GM10266 (cell line): ENCODE measurements around the gene HERC4.

Experiments used
- DNase-seq: peaks from one replicate; pipeline ENCODE4 v3.0.0; 2012; ENCODE audit errors: extremely low spot score
- TF ChIP-seq, protein P1 (sequence below): IDR thresholded peaks from 2 replicates; pipeline ENCODE4 v1.5.1; 2012; ENCODE audit warnings: mild to moderate bottlenecking, low read depth; ENCODE audit not compliant: control insufficient read depth, insufficient read depth; ENCODE audit errors: missing control alignments

Gene HERC4

DNA sequence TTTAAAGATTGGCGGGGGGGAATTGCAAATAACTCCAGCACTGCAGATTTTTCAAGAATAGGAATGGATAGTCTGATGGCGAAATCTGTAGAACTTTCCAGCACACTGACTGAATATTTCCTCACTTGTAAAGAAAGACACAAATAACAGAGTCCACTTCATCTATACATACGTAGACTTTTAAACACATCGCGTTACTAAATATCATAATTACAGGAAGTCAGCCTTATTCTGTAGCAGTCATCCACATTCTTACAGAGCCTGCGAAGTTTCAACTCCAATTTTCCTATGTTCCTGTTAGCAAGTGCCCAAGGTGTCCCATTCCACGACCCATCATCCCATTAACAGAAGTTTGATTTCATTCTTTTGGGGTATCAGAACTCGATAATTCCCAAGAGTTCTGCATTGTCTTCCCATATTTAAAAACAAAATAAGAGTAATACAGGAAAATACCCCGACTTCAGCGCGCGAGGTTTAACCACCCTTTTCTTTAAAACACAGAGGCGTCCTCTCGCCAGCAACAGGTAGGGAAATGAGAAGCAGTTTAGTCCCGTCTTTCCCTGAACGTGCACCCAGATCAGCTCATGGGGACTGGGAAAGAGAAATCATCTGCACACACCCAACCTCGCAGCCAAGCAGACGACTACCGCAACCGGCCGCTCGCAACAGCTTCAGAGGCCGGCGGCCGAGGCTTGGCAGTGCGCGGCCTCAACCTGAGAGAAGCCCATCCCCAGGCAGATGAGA is 880 bp downstream of the HERC4 start:
- DNase-seq: no peak
- TF ChIP-seq, protein P1, sequence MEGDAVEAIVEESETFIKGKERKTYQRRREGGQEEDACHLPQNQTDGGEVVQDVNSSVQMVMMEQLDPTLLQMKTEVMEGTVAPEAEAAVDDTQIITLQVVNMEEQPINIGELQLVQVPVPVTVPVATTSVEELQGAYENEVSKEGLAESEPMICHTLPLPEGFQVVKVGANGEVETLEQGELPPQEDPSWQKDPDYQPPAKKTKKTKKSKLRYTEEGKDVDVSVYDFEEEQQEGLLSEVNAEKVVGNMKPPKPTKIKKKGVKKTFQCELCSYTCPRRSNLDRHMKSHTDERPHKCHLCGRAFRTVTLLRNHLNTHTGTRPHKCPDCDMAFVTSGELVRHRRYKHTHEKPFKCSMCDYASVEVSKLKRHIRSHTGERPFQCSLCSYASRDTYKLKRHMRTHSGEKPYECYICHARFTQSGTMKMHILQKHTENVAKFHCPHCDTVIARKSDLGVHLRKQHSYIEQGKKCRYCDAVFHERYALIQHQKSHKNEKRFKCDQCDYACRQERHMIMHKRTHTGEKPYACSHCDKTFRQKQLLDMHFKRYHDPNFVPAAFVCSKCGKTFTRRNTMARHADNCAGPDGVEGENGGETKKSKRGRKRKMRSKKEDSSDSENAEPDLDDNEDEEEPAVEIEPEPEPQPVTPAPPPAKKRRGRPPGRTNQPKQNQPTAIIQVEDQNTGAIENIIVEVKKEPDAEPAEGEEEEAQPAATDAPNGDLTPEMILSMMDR: no peak

DNA sequence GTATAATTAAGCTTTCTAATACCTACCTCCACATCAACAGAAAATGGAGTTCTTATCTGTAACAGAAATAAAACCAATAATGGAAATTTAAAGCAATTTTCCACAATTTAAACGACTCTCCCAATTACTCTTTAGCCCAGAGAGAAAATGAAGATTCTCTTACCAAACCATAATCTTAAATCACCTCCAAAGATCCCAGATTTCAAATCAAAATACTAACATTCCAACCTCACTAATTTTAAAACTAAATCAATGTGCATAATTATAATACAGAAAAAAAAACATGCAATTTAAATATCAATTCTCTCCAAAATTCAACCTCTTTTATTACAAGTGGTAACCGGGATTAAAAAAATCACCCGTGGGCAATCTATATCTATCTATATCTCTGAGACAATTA is 1.5 kb downstream of the HERC4 start:
- TF ChIP-seq, protein P1: no peak

DNA sequence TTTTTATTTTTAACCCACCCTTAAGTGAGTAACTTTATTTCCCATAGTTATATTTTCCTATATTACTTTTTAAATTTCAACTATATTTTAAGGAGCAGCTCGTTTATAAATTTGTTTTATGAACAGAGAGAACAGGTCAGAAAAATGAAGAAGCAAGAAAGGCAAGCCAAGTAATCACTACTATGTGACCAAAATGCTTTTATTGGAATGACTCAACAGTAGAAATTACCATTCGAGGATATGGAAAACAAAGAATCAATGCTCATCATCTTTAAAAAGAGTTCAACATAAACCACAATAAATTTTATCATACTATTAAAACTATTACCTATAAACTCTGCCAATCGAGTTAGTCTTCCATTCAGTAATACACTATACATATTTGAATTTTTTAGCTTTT is 7.6 kb downstream of the HERC4 start:
- no peak for DNase-seq
- TF ChIP-seq, protein P1: no peak

More for the DNA sequence above, 1.5 kb downstream of the HERC4 start:
- no peak for DNase-seq

DNA sequence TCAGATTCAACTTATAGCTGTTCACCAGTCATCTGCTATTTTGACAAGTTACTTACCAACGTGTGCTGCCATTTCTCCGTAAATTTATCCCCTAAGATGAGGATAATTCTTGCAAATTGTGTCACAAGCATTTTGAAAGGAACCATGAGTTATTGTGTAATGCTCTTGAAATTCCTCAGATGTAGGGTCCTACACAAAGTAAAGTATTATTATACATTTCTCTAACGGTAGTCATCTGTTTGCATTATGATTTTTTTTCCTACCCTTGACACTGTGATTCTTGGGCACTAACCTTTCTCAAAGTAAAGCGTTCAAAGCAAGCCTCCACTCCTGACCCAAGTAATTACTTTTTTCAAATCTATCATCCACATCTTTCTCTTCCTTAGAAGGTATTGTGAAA is 8.1 kb downstream of the HERC4 start:
- TF ChIP-seq, protein P1: no peak
- no peak for DNase-seq

DNA sequence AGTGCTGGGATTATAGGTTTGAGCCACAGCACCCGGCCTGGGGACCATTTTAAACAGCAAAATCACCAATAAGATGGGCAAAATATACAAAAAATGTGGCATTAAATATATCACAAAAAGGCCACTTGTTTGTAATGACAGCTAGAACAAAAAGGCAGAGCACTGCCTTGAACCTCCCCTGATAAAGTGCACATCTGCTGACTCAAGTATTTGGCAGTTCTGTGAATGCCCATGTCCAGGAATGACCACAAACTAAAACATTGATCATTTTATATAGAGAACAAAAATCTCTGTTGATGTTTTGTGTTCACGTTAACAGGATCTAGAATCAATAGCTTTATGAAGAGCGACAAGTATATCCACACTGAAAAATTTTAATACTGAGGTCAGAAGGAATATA is 21.5 kb downstream of the HERC4 start:
- TF ChIP-seq, protein P1: no peak
- no peak for DNase-seq

DNA sequence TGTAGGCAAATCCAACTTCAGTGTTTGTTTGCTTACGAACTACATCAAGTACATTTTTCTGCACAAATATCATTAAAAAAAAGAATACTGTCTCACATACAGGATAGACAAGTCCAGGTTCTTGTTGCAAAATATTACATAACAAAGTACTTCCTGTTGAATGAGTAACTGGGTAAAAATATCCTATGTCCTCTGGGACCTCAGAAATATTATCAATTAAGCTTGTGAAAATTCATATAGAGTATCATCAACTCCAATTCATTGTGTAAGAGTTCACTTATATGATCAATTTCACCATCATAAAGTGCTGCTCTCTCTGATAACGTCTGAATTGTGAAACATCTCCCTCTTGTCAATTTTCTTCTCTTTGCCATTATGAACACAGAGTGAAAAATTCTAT is 22.6 kb downstream of the HERC4 start:
- no peak for DNase-seq
- TF ChIP-seq, protein P1: no peak

DNA sequence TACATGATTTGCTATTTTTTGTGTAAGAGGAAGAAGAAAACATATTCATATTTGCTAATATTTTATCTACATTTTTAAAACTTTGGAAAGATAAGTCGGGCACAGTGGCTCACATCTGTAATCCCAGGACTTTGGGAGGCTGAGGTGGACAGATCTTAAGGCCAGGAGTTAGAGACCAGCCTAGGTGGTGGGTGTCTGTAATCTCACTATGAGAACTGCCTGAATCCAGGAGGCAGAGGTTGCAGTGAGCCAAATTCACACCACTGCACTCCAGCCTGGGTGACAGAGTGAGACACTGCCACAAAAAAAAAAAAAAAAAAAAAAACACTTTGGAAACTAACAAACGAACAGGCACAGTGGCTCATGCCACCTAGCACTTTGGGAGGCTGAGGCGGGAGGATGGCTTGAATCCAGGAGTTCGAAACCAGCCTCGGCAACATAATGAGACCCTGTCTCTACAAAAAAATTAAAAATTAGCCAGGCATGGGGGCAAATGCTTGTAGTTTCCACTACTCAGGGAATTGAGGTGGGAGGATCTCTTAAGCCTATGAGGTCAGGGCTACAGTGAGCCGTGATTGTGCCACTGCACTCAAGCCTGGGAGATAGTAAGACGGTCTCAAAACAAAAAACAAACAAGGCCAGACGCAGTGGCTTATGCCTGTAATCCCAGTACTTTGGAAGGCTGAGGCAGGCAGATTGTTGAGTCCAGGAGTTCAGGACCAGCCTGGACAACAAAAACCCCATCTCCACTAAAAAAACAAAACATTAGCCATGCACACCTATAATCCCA is 25.6 kb downstream of the HERC4 start:
- DNase-seq: no peak
- TF ChIP-seq, protein P1: no peak
